Endothelial cell (in vitro differentiated cells): ENCODE measurements around the gene ANO10. TPM values are rescaled to one million over a fixed set of nuclear protein-coding genes. Genes with fewer than 3 reads are reported as not detected.
"Not testable (repeated sequence)": the region's sequence is repeated elsewhere in the genome, so short reads cannot be mapped to it uniquely, and the experiment has no call there.

Source experiments
- DNase-seq: peaks from one replicate; pipeline ENCODE4 v3.0.0; 2021; ENCODE audit warnings: low spot score
- H3K27ac Mint-ChIP-seq: one replicate; pipeline ENCODE4 v1.8.0; 2021; ENCODE audit warnings: mixed read lengths, inconsistent platforms; ENCODE audit not compliant: unreplicated experiment
- H3K27me3 Mint-ChIP-seq: one replicate; pipeline ENCODE4 v1.8.0; 2021; ENCODE audit warnings: mild to moderate bottlenecking, moderate library complexity, mixed read lengths, inconsistent platforms; ENCODE audit not compliant: unreplicated experiment
- H3K36me3 Mint-ChIP-seq: one replicate; pipeline ENCODE4 v1.8.0; 2021; ENCODE audit warnings: mild to moderate bottlenecking, low read depth, mixed read lengths, inconsistent platforms; ENCODE audit not compliant: unreplicated experiment
- H3K4me1 Mint-ChIP-seq: one replicate; pipeline ENCODE4 v1.8.0; 2021; ENCODE audit warnings: mild to moderate bottlenecking, mixed read lengths, inconsistent platforms; ENCODE audit not compliant: unreplicated experiment
- H3K4me3 Mint-ChIP-seq: one replicate; pipeline ENCODE4 v1.8.0; 2021; ENCODE audit warnings: mild to moderate bottlenecking, mixed read lengths, inconsistent platforms; ENCODE audit not compliant: unreplicated experiment
- H3K9me3 Mint-ChIP-seq: one replicate; pipeline ENCODE4 v1.8.0; 2021; ENCODE audit warnings: mixed read lengths, inconsistent platforms; ENCODE audit not compliant: unreplicated experiment
- total RNA-seq: library from RNA; stranded (reverse); fragmentation: NEBNext Ultra II Directional; extraction: Animal tissue kit (Norgen Biotek cat#: 25700); gene quantifications from one replicate; pipeline ENCODE4 v1.2.1, GENCODE V29; 2021; ENCODE audit not compliant: unreplicated experiment
- TF ChIP-seq, protein P1 (sequence below): fragments of 200-600 bp; sonication (generic); IDR thresholded peaks from one replicate; pipeline ENCODE4 v1.5.0; 2021; ENCODE audit warnings: antibody characterized with exemption; ENCODE audit not compliant: unreplicated experiment

The ANO10 gene
- total RNA-seq, 1 donor from 2014 or later, result 112 TPM

DNA sequence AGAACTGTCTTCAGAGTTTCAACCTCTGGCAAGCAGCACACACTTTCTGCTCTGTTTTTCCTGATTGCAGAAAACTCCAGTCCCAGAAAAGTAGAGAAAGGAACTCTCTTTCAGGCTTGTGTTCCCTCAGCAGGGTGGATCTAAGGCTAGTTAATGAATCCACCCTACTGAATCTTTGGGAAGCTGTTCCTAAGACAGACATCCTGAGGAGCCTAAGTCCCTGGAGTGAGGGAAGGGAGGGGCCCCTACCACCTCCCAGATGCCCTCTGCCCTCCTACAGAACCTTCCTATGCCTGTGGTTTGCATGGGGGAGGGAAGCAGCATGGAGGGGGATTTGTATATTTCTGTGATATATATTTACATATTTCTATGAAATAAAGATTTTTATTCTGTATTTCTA lies 124.4 kb downstream of the ANO10 start:
- no peaks in the 10 kb centered on the region for H3K9me3 Mint-ChIP-seq
- H3K4me3 Mint-ChIP-seq, result no peak overlapping the region
- peaks cover 17% of the 10 kb centered on the region for H3K36me3 Mint-ChIP-seq
- TF ChIP-seq, protein P1, sequence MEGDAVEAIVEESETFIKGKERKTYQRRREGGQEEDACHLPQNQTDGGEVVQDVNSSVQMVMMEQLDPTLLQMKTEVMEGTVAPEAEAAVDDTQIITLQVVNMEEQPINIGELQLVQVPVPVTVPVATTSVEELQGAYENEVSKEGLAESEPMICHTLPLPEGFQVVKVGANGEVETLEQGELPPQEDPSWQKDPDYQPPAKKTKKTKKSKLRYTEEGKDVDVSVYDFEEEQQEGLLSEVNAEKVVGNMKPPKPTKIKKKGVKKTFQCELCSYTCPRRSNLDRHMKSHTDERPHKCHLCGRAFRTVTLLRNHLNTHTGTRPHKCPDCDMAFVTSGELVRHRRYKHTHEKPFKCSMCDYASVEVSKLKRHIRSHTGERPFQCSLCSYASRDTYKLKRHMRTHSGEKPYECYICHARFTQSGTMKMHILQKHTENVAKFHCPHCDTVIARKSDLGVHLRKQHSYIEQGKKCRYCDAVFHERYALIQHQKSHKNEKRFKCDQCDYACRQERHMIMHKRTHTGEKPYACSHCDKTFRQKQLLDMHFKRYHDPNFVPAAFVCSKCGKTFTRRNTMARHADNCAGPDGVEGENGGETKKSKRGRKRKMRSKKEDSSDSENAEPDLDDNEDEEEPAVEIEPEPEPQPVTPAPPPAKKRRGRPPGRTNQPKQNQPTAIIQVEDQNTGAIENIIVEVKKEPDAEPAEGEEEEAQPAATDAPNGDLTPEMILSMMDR, result no peak
- H3K27ac Mint-ChIP-seq, result peak overlapping the region; percentile 93
- H3K27me3 Mint-ChIP-seq, result peaks cover 6% of the 10 kb centered on the region
- H3K4me1 Mint-ChIP-seq, result peaks cover 57% of the 10 kb centered on the region
- DNase-seq, result no peak

DNA sequence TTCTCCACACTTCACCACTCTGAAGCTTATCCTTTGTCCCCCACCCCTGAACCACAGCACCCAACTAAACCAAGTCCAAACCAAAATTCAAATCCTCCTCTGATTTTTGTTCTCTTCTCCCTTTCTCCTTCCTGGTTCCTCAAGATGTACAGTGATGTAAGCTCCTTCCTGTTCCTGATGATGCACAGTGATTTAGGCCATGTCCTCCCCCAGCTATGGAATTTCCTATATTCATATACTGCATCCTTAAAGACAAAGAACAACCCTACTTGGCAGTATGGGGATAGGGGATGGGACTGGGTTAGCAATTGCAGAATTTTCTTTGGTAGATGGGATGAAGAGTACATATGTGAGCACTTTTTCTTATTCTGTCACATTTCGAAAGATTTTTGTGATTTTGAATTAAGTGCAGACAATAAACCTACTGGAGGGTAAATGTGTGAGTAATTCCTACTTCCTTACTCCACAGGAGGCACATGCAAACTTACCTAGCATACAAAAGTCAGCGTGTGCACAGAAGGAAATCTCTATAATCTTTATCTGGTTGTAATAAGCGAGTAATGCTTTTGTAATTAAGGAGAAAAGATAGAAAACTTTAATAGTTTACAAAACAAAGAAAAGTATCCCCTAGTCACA lies 125.0 kb downstream of the ANO10 start:
- H3K9me3 Mint-ChIP-seq, result no peaks in the 10 kb centered on the region

DNA sequence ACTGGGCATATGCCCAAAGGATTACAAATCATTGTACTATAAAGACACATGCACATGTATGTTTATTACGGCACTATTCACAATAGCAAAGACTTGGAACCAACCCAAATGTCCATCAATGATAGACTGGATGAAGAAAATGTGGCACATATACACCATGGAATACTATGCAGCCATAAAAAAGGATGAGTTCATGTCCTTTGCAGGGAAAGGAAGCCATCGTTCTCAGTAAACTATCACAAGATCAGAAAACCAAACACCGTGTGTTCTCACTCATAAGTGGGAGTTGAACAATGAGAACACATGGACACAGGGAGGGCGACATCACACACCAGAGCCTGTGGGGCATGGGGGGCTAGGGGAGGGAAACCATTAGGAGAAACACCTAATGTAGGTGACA lies 128.9 kb downstream of the ANO10 start:
- Mint-ChIP-seq H3K36me3 (peaks cover 18% of the 10 kb centered on the region), H3K4me1 (peaks cover 33% of the 10 kb centered on the region), H3K27ac (peak overlapping the region; percentile 32)
- not testable (repeated sequence) for H3K4me3 Mint-ChIP-seq, H3K9me3 Mint-ChIP-seq, H3K27me3 Mint-ChIP-seq, DNase-seq

More for the DNA sequence above, 125.0 kb downstream of the ANO10 start:
- Mint-ChIP-seq H3K27ac (peak overlapping the region; percentile 93), H3K36me3 (peaks cover 17% of the 10 kb centered on the region), H3K27me3 (peaks cover 8% of the 10 kb centered on the region), H3K4me1 (peaks cover 53% of the 10 kb centered on the region), H3K4me3 (peak overlapping the region; percentile 60)
- TF ChIP-seq, protein P1, result no peak
- DNase-seq, result no peak

DNA sequence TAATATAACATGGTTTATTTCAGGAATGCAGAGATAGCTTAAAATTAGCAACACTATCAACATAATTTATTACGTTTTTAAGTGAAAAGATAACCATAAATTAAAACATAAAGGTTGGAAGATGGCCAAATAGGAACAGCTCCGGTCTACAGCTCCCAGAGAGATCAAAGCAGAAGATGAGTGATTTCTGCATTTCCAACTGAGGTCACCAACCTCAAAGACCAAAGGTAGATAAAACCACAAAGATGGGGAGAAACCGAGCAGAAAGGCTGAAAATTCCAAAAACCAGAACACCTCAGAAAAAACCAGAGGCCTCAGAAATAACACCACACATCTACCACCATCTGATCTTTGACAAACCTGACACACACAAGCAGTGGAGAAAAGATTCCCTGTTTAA lies 130.0 kb downstream of the ANO10 start:
- H3K4me3 Mint-ChIP-seq, DNase-seq, H3K9me3 Mint-ChIP-seq, H3K27me3 Mint-ChIP-seq, H3K27ac Mint-ChIP-seq: not testable (repeated sequence)
- Mint-ChIP-seq H3K36me3 (peaks cover 17% of the 10 kb centered on the region), H3K4me1 (peaks cover 27% of the 10 kb centered on the region)

DNA sequence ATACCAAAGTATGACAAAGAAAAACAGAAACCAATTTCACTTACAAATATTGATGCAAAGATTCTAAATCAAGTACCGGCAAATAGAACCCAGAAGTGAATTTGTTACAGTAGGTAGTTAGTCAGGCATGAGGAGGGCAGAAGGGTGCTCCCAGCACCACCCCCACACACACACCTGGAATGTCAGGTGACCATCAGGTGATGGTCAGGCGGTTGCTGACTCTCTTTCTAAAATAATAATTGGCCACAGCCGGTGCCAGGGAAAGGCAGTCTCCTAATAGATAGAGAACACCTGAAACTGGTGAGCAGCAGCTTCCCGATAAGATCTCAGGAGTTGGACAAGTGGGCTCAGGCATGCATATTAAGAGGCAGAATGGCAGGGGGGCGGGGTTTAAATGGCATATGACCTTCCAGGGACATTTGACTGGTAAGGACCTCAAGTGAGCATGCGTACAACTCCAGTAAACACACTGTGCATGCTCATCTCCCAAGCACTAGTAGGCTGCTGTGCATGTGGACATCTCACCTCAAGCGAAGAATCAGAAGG lies 131.1 kb downstream of the ANO10 start:
- no peak for DNase-seq
- no peaks in the 10 kb centered on the region for H3K9me3 Mint-ChIP-seq
- TF ChIP-seq, protein P1, result no peak
- H3K36me3 Mint-ChIP-seq, result peaks cover 15% of the 10 kb centered on the region
- no peak overlapping the region for H3K4me3 Mint-ChIP-seq
- H3K27me3 Mint-ChIP-seq, result peaks cover 6% of the 10 kb centered on the region
- H3K27ac Mint-ChIP-seq, result no peak overlapping the region
- H3K4me1 Mint-ChIP-seq, result peaks cover 18% of the 10 kb centered on the region

DNA sequence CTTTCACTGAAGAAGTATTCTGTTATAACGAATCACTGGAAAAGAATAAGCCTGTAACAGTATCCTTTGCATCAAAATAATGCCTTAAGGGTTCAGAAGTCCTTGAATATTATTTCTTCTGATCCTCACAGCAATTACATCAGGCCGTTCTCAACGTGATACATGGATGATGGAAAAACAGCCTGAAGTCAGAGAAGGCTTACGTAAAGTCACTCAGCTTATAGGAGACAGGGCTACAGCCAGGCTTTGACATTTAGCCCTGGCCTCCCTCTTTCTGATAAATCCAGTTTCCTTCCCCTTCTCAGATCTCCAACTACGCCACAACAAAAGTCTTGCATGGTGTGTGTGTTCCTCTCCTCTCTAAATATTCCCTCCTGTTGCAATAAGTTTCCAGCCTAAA lies 131.9 kb downstream of the ANO10 start:
- Mint-ChIP-seq H3K4me3 (peak overlapping the region; percentile 24), H3K9me3 (no peaks in the 10 kb centered on the region), H3K27ac (no peak overlapping the region), H3K36me3 (peaks cover 17% of the 10 kb centered on the region), H3K27me3 (peaks cover 6% of the 10 kb centered on the region), H3K4me1 (peaks cover 18% of the 10 kb centered on the region)
- no peak for DNase-seq
- TF ChIP-seq, protein P1, result no peak
